Peyer's patch (tissue), 4 donors: ENCODE measurements around the gene RAB22A.

Experiments
- CTCF ChIP-seq, 6 experiments: fragments of 450-650 bp in 4 of 6; fragments of 200-600 bp in 2 of 6; sonication (generic) in 1 of 6; IDR thresholded peaks; one replicate each; pipeline ENCODE4 v1.5.1; 2017 to 2019; ENCODE audit warnings: antibody characterized with exemption in 6 of 6, mild to moderate bottlenecking in 3 of 6, moderate library complexity in 1 of 6
- POLR2A ChIP-seq, 2 donors: fragments of 450-650 bp; IDR thresholded peaks; one replicate each; pipeline ENCODE4 v1.5.1; 2017; ENCODE audit warnings: antibody characterized with exemption in 2 of 2, mild to moderate bottlenecking in 2 of 2, moderate library complexity in 2 of 2

DNA sequence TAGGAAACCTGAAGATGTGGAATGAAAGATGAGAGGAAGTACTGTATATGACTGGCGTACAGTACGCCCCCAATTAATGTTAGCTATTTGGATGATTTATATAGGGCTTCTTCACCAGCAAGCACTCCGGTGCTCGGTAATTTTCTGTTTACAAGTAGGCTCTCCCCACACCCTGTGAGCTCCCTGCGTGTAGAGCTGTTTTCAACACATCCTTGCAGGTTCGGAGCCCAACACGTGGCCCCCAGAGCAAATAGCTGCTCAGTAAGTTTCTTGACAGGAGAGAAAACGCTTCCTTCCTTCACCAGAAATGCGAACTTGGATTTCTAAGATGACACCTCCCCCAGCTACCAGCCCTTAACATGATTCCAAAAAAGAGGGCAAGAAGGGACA is 1.2 kb upstream of the RAB22A start:
- TF ChIP-seq CTCF (IDR thresholded peaks at IDR 0.05) (no peak), POLR2A (IDR thresholded peaks at IDR 0.05) (no peak)
